Activated CD4-positive, CD25-positive, alpha-beta regulatory T cell treated with anti-CD3 and anti-CD28 coated beads, Interleukin-2, amount 50 U/mL, for 24 hours (primary cell): ENCODE results near the gene ARHGAP9.
A peak's percentile ranks its signal among the peaks of the same experiment; 100 is the strongest.

ENCODE experiments used
- ATAC-seq, 2 donors: fragments of 150-1000 bp; cut with Tn5 transposase; one replicate each; pipeline ENCODE4 v1.10.0; 2021; ENCODE audit warnings: mild to moderate bottlenecking in 1 of 2, moderate library complexity in 1 of 2

ARHGAP9 gene

GRCh38 chr12:57491393-57492280, 12.0 kb upstream of the ARHGAP9 start:
- no peak for ATAC-seq

GRCh38 chr12:57490126-57490525, 10.5 kb upstream of the ARHGAP9 start:
- no peak for ATAC-seq

GRCh38 chr12:57489157-57489641, 9.5 kb upstream of the ARHGAP9 start:
- no peak for ATAC-seq

GRCh38 chr12:57488402-57489156, 8.9 kb upstream of the ARHGAP9 start:
- ATAC-seq: no peak

GRCh38 chr12:57487597-57488401, 8.1 kb upstream of the ARHGAP9 start, which contains the start of gene MARS1:
Gene MARS1 (plus strand): TSS chr12:57488068. CDS start chr12:57488091, 23 bp downstream.
- peak; percentile 98 to 99 for ATAC-seq

GRCh38 chr12:57487055-57487596, 7.5 kb upstream of the ARHGAP9 start:
- no peak for ATAC-seq

- no peak for ATAC-seq
Measured at GRCh38 chr12:57485695-57486094, 6.0 kb upstream of the ARHGAP9 start.

- ATAC-seq: no peak
Measured at GRCh38 chr12:57483466-57483865, 3.8 kb upstream of the ARHGAP9 start.

- no peak for ATAC-seq
Measured at GRCh38 chr12:57481671-57482070, 2.0 kb upstream of the ARHGAP9 start.

- ATAC-seq: no peak
Measured at GRCh38 chr12:57479043-57479375, 657 bp downstream of the ARHGAP9 start.

- peak; percentile 67 to 70 for ATAC-seq
Measured at GRCh38 chr12:57477710-57478681, 1.7 kb downstream of the ARHGAP9 start.

- no peak for ATAC-seq
Measured at GRCh38 chr12:57476993-57477709, 2.5 kb downstream of the ARHGAP9 start.

- peak; percentile 29 to 36 for ATAC-seq
Measured at GRCh38 chr12:57476162-57476992, 3.3 kb downstream of the ARHGAP9 start.

GRCh38 chr12:57475271-57476161, 4.2 kb downstream of the ARHGAP9 start:
- ATAC-seq: no peak

GRCh38 chr12:57474862-57475261, 4.8 kb downstream of the ARHGAP9 start:
- no peak for ATAC-seq

GRCh38 chr12:57474430-57474829, 5.2 kb downstream of the ARHGAP9 start:
- no peak for ATAC-seq

GRCh38 chr12:57473886-57474285, 5.8 kb downstream of the ARHGAP9 start:
- no peak for ATAC-seq

- no peak for ATAC-seq
Measured at GRCh38 chr12:57473392-57473791, 6.3 kb downstream of the ARHGAP9 start.

GRCh38 chr12:57472391-57472790, 7.3 kb downstream of the ARHGAP9 start:
- no peak for ATAC-seq
